Activated T-cell treated with anti-CD3 and anti-CD28 coated beads for 48 hours (primary cell): Measurements from ENCODE around the gene SCARB1.

Experiments
- DNase-seq: peaks from one replicate; pipeline ENCODE4 v3.0.0-alpha.2; 2020; ENCODE audit warnings: low read depth

The SCARB1 gene

DNA sequence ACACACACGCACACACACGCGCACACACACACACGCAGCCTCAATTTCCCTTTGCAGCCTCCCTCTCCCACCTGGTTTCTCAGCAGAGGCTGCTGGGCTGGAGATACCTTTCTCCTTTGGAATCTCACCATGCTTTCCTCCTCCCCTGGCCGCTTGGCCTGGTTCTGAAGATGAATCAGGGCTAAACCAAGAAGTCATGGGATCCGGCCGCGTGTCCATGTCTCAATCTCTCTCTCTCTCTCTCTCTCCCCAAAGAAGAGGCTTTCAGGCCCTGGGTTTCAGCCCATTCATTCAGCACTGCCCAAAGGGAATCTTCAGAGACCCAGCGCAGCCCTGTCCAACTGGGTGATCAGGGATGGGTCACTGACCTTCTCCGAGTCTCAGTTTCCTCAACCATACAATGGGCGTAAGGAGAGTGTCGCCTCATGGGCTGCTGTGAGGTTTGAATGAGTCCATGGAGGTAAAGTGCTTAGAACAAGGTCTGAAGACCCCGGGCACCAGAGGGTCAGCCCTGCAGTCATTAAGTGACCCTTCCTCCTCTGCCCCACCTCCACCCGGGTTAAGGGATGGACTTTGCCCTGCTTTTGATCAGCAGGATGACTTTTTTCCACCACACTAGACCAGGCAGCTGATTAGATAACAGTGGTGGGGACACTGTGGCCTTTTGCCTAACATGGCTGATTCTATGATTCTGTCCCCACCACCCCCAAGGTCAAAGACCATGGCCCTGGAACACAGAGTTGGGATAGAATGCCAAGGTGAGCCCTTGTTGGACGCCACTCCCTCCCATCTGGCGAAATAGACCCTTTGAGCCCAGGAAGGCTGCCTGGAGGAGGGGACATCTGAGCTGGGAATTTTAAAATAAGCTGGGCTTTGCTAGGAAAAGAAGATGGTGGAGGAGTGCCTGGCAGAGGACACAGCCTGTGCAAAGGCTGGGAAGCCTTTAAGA, 42.1 kb downstream of the SCARB1 start:
- no peak for DNase-seq

DNA sequence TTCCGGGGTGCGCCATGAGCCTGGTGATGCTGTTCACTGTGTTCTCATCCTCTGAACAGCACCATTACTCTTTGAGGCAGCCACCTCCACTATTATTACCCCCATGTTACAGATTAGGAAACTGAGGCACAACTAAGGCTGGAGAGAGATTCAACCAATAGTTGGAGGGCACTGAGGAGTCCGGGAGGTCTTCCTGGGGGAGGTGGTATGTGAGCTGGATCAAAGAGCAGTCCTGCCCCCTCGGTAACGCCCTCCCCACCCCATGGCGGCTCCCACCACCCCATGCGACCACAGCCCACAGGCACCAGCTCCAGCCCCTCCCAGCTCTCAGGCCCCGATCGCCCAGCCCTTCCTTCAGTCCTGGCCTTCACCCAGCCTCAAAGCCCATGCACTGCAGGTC, 43.5 kb downstream of the SCARB1 start:
- no peak for DNase-seq

- no peak for DNase-seq
Measured at GRCh38 chr12:124819525-124819924, 44.1 kb downstream of the SCARB1 start.

- DNase-seq: no peak
Measured at GRCh38 chr12:124819080-124819479, 44.6 kb downstream of the SCARB1 start.

GRCh38 chr12:124817076-124818000, 46.3 kb downstream of the SCARB1 start:
- DNase-seq: no peak

DNA sequence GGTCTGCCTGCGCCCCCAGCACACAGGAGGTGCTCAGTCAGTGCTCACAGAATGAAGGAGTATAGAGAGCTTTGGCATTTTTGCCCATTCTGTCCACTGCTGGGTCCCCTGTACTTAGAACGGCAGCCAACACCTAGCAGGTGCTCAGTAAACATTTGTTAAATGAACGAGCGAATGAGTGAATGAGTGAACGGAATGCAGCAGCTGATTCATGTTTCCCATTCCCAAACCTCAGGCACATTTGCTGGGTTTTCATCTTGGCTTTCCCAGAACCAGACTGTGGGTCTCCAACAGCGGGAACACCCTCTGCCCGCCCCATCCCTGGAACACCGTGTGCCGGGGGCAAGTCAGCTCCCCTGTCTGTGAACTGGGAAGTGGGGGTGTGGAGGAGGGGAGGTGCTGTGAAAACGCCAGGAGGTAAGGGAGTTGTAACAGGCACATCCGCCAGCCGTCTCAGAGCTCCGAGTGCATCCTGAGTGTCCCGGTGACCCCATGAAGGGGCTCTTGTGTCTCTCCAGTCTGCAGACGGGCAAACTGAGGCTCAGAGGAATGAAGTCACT, 47.3 kb downstream of the SCARB1 start:
- DNase-seq: no peak

- DNase-seq: no peak
Measured at GRCh38 chr12:124814741-124815613, 48.7 kb downstream of the SCARB1 start.

DNA sequence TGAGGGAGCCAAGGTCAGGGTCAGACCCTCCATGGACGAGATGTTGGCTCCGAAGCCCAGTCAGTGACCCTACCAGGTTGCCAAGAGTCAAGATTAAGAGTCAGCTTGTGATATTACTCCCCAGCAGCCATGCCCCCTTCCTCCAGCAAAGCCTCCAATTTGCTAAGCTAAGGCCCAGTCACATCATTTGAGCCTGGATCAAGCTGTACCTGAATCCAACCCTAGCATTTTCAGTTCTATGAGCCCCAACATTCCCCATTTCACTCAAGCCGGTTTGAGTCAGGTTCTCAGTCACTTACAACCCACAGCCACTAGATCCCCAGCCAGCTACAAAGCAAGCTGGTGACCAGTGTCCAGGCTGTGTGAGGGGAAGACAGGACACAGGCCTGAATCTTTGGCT, 49.9 kb downstream of the SCARB1 start:
- DNase-seq: no peak

DNA sequence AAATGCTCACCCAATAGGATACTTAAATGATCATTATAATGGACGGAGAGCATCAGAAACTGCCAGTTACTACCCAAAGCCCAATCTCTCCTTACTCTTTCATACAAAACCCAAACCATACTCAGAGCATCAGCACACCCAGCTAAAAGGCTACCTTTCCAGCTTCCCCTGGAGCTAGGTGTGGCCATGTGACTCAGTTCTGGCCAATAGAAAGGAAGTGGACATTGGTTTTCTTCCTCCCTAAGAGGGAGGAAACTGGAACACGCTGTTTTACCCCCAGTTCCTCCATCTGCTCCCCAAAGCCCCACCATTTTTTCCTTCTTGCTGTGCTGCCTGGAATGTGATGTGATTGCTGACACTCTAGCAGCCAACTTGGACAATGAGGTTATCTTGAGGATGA, 50.7 kb downstream of the SCARB1 start:
- no peak for DNase-seq

DNA sequence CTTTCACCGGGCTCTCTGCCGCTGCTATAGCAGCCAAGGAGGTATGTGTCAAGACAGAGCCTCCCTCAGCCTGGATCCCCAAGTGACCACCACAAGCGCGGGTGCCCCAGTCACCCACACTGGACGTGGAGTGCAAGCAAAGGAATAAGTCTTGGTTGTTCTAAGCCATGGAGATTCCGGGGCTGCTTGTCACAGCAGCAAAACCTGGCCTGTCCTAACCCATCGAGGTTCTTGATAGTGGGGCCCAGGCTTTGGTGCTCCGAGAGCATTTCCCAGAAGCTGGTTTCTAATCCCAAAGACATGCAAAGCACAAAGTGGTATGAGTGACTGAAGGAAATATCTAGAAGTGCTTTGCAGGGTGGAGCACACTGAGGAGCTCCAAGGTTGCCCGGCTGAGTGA, 51.3 kb downstream of the SCARB1 start:
- DNase-seq: no peak

- DNase-seq: no peak
Measured at GRCh38 chr12:124811633-124812032, 52.0 kb downstream of the SCARB1 start.

GRCh38 chr12:124809878-124810277, 53.8 kb downstream of the SCARB1 start:
- no peak for DNase-seq

DNA sequence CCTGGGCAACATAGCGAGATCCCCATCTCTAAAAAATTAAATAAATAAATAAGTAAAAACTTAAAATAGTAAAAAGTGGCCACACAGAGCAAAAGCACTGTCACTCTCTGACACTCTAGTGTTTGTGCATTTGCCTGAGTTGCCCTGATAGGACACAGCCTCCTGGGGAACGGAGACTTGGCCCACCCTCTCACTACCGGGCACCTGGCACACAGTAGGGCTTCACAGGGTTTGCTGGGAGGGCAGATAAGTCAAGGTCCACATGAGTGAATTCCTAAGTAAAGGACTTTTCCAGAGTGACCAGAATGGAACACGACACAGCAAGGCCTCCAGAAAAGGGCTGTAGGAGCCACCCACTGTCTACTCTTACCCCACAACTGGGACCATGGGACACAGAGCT, 54.3 kb downstream of the SCARB1 start:
- no peak for DNase-seq

DNA sequence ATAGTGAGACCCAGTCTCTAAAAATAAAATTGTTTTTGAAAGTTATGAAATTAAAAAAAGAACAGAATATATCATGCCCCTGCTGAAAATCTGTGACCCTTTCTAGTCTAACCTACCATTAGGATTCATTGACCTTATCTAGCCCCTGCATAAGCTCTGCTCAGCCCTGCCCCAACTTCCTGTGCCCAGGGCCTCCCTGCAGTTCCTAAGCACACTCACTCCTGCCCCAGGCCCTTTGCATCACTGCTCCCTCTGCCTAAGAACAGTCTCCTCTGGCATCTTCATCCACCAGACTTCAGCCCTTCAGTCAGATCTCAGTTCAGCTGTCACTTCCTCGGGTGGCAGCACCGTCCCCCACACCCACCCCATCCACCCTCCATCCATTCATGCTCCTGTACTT, 55.4 kb downstream of the SCARB1 start:
- DNase-seq: no peak

DNA sequence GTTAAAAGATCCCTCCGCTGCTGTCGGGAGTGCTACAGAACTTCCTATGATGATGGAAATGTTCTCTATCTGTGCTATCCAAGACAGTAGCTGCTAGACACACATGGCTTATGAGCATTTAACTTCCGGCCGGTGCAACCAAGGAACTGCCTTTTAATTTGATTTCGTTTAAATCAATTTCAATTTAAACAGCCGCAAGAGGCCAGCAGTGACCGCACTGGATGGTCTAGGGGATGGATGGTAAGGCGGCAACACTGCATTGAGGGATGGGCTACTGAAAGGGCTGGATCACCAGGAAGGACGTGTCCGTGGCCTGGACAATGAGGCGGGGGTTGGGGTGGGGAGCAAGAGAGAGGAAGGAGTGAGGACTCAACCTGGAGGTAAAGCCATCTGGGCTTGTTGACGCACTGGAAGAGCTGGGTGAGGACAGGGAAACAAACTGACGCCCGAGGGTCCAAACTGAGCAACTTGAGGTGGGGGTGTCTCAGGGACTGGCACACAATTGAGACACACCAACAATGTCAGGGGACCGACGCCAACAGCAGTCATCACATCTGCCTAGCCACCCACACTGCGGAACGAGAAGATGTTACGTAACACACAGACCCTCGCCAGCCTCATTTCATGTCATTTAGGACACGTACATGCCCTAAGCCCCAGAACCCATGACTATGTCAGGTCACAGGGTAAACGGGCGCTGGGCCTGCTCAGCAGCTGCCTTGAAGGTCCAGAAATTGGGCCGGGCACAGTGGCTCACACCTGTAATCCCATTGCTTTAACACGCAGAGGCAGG, 57.6 kb downstream of the SCARB1 start:
- DNase-seq: no peak

GRCh38 chr12:124805050-124805449, 58.6 kb downstream of the SCARB1 start:
- DNase-seq: no peak

- DNase-seq: no peak
Measured at GRCh38 chr12:124804011-124804621, 59.5 kb downstream of the SCARB1 start.

DNA sequence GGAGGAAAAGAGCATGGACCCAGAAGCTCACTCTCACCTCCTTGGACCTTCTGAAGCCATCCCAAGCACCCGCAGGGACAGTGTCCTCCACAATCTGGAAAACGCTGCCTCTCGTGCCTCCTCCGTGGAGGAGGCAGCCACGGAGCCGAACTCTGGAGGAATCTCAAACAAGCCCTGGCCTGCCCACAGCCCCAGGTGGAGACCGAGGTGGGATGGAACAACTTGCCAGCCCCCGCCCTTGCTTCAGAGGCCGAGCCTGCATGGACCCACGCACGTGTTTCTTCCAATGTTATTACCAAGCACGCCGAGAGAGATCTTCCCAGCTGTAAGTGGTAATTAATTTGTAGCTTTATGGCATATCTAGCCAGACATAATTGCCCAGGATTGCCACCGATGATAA, 61.3 kb downstream of the SCARB1 start:
- DNase-seq: no peak

GRCh38 chr12:124800506-124800905, 63.2 kb downstream of the SCARB1 start:
- no peak for DNase-seq

DNA sequence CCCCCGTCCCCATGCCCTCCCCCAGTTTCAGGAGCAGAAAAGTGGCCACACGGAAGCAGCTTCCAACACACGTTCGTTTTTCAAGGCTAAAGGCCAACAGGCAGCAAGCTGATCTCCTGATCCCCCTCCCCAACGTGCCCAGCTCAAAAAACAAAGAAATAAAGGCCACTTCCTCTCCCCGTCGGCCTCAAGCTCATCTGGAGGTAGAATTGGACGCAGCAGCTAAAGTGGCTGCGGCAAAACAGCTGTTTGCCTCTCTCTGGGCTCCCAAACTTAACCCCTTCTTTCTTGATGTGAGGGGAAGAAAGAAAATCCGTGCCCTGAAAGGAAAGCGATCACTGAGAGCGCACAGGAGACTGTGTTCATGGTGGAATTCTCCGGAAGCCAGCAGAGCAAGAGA, 66.3 kb downstream of the SCARB1 start:
- no peak for DNase-seq
